Activated B cell treated with CpG ODN at 0.5 μM for 24 hours (primary cell): Measurements from ENCODE around the gene PDCD1. TPM values are rescaled to one million over a fixed set of nuclear protein-coding genes. Genes with fewer than 3 reads are reported as not detected.

Experiments used
- ATAC-seq: fragments of 200-7000 bp; cut with Tn5 transposase; one replicate; pipeline ENCODE4 v1.10.0; 2021; ENCODE audit warnings: low read depth, mild to moderate bottlenecking, moderate library complexity
- CTCF ChIA-PET: fragments of 350-600 bp; sonication (Branson Sonifier 250); formaldehyde crosslinking; loops from one replicate; lab custom pipeline; 2021; ENCODE audit warnings: antibody characterized with exemption; lab: Charles Lee
- POLR2A ChIA-PET: fragments of 350-600 bp; sonication (Branson Sonifier 250); formaldehyde crosslinking; loops from one replicate; lab custom pipeline; 2021; ENCODE audit warnings: antibody characterized with exemption; lab: Charles Lee
- DNase-seq: peaks from one replicate; pipeline ENCODE4 v3.0.0; 2022
- H3K27ac Mint-ChIP-seq: one replicate; pipeline ENCODE4 v1.8.0; 2020; ENCODE audit warnings: mixed read lengths
- H3K27me3 Mint-ChIP-seq: one replicate; pipeline ENCODE4 v1.8.0; 2021; ENCODE audit warnings: mixed read lengths
- H3K36me3 Mint-ChIP-seq: one replicate; pipeline ENCODE4 v1.8.0; 2021; ENCODE audit warnings: low read depth, mixed read lengths
- H3K4me1 Mint-ChIP-seq: one replicate; pipeline ENCODE4 v1.8.0; 2021; ENCODE audit warnings: mixed read lengths
- H3K4me3 Mint-ChIP-seq: one replicate; pipeline ENCODE4 v1.8.0; 2020; ENCODE audit warnings: mild to moderate bottlenecking, mixed read lengths
- H3K9me3 Mint-ChIP-seq: one replicate; pipeline ENCODE4 v1.8.0; 2020; ENCODE audit warnings: mixed read lengths
- intact Hi-C: fragments of 100-400 bp; cut with micrococcal nuclease; formaldehyde crosslinking; loops from one replicate; pipeline ENCODE4 v1.15.1; 2024
- total RNA-seq: library from RNA; stranded (reverse); gene quantifications from 2 replicates; pipeline ENCODE4 v1.2.3, GENCODE V29; 2022
- TF ChIP-seq, protein P1 (sequence below): fragments of 200-600 bp; IDR thresholded peaks from one replicate; pipeline ENCODE4 v1.8.0; 2022; ENCODE audit warnings: antibody characterized with exemption, mild to moderate bottlenecking

PDCD1 gene
- total RNA-seq, 1 donor from 2014 or later, result 3.5 TPM

DNA sequence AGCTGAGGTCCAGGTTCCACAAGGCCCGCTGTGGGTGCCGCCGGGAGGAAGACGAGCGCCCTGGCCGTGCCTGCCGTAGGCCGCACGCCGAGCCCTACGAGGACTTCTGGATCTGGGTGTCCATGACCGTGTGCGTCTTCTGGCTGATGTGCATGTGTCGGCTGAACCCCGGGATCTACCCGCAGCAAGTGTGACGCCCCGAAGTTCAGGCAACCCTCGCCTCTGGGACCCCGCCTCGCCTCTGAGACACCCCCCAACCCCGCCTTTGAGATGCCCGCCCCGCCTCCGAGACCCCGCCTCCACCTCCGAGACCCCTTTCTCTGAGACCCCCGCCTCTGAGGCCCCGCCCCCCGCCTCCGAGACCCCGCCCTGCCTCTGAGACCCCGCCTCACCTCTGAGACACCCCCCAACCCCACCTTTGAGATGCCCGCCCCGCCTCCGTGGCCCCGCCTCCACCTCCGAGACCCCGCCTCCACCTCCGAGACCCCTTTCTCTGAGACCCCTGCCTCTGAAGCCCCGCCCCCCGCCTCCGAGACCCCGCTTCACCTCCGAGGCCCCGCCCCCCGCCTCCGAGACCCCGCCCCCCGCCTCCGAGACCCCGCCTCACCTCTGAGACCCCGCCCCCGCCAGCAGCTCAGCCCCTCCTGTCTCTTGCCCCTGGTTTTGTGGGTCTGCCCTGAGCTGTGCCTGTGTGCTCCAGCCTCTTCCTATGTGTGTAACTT is 14.5 kb upstream of the PDCD1 start:
- ATAC-seq (no peak), DNase-seq (no peak)
- ChIA-PET POLR2A (no interaction called here), CTCF (no interaction called here)
- Mint-ChIP-seq H3K4me3 (no peak overlapping the region), H3K9me3 (no peaks in the 10 kb centered on the region), H3K36me3 (no peaks in the 10 kb centered on the region), H3K27me3 (peaks cover 3% of the 10 kb centered on the region), H3K27ac (no peak overlapping the region), H3K4me1 (peaks cover 13% of the 10 kb centered on the region)
- intact Hi-C loops, result loop anchor here (10.0 kb wide), 1 partner anchor 618 kb away; no protein-coding TSS in a partner anchor
- TF ChIP-seq, protein P1, sequence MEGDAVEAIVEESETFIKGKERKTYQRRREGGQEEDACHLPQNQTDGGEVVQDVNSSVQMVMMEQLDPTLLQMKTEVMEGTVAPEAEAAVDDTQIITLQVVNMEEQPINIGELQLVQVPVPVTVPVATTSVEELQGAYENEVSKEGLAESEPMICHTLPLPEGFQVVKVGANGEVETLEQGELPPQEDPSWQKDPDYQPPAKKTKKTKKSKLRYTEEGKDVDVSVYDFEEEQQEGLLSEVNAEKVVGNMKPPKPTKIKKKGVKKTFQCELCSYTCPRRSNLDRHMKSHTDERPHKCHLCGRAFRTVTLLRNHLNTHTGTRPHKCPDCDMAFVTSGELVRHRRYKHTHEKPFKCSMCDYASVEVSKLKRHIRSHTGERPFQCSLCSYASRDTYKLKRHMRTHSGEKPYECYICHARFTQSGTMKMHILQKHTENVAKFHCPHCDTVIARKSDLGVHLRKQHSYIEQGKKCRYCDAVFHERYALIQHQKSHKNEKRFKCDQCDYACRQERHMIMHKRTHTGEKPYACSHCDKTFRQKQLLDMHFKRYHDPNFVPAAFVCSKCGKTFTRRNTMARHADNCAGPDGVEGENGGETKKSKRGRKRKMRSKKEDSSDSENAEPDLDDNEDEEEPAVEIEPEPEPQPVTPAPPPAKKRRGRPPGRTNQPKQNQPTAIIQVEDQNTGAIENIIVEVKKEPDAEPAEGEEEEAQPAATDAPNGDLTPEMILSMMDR, result no peak

DNA sequence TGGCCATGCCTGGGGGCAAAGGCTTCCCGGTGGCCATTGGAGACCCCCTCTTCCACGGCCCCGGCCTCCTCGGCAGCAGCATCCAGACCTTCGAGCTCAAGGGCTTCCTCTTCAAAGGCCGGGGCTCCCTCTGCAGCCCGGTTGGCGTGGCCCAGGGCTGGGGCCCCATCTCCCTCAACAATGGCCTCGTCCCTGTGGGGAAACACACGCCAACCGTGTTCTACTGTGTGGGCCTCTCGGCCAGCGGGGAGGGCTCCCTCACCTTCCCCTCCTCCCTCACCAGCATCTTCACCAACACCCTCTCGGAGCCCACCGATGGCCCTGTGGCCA is 13.6 kb upstream of the PDCD1 start:
- Mint-ChIP-seq H3K4me3 (no peak overlapping the region), H3K27ac (no peak overlapping the region), H3K27me3 (peaks cover 3% of the 10 kb centered on the region), H3K36me3 (no peaks in the 10 kb centered on the region), H3K9me3 (no peaks in the 10 kb centered on the region), H3K4me1 (peaks cover 13% of the 10 kb centered on the region)
- TF ChIP-seq, protein P1, result no peak
- intact Hi-C loops, result loop anchor here (10.0 kb wide), 1 partner anchor 617 kb away; no protein-coding TSS in a partner anchor
- ATAC-seq, result no peak
- DNase-seq, result no peak
- ChIA-PET POLR2A (no interaction called here), CTCF (no interaction called here)

DNA sequence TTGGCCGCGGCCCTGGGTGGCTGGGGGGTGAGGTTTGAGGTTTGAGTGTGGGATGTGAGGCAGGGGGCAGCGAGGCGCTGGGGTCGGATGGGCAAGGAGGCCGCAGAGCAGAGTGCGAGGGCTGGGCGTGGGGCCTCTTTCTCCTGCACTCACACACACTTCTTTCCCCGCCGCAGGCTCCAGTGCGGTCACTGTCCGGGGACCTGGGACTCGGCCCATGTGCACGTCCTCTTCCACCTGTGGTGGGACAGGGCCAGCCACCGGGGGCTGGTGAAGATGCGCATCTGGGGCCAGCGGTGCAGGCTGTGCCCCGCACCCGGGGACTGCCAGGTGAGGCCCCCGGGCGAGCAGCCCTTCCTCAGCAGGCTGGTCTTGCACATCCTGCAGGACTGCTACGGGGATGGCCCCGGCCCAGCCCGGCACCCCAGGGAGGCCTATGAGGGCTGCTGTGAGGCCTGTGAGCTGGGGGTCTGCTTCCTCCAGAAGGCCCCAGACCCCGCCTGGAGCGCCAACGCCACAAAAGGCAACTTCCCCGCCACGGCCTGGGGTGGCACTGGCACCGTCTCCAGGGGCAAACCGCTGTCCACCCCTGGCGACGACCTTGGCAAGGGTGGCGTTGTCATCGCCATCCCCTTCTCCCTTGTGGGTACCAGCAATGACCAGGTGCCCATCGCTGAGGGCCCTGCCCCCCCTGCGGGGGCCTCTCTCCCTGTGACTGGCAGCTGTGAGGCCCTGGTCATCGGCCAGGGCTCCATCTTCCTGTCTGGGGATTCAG is 13.0 kb upstream of the PDCD1 start:
- TF ChIP-seq, protein P1, result no peak

DNA sequence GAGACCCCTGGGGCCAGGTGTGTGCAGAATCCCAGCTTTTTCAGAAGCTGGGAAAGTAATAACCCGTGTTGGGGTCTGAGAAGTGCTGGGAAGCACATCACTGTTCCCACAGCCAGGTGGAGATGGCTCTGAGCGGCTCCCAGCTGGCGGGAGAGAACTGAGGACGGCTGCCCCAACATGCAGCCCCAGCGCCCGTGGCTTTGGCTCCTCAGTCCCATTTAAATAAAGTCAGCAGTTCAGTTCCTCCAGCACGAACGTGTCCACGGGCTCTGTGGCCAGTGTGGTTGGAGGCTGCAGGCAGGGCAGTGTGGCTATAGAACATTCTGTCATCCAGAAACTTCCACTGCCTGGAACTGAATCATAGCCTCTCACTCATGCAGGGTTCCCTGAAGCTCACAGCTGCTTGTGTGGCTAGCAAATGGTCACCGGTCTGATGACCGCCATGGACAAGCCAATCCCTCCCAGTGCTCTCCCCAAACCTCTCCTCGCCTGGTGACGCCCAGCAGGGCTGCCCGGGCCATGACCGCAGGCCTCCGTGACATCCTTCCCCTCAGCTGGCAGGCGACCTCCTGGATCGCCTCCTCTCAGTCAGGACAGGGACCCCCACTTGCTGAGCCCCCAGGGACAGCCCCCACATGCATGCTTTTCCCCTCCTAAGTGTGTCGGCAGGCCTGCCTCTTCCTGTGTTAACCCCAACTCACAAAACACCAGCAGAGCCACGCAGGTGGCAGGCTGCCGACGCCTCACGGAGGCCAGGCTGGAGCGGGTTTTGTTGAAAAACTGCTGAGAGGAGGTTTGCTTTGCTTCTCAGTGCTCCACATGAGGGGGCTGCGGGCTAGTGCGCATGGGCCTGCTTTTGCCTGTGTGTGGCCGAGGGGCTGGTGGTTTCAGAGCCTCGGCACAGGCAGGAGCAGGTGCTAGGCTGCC is 12.2 kb upstream of the PDCD1 start:
- H3K4me1 Mint-ChIP-seq, result peaks cover 13% of the 10 kb centered on the region
- no peak overlapping the region for H3K4me3 Mint-ChIP-seq
- ChIA-PET POLR2A (no interaction called here), CTCF (no interaction called here)
- intact Hi-C loops, result loop anchor here (10.0 kb wide), 1 partner anchor 616 kb away; no protein-coding TSS in a partner anchor
- ATAC-seq (peak; percentile 35), DNase-seq (no peak)
- H3K9me3 Mint-ChIP-seq, result no peaks in the 10 kb centered on the region
- H3K27me3 Mint-ChIP-seq, result peaks cover 4% of the 10 kb centered on the region
- TF ChIP-seq, protein P1, result no peak
- H3K27ac Mint-ChIP-seq, result no peak overlapping the region
- H3K36me3 Mint-ChIP-seq, result no peaks in the 10 kb centered on the region

More for the DNA sequence above, 13.0 kb upstream of the PDCD1 start:
- Mint-ChIP-seq H3K4me1 (peaks cover 13% of the 10 kb centered on the region), H3K4me3 (no peak overlapping the region), H3K36me3 (no peaks in the 10 kb centered on the region), H3K27ac (no peak overlapping the region), H3K9me3 (no peaks in the 10 kb centered on the region), H3K27me3 (peaks cover 3% of the 10 kb centered on the region)
- DNase-seq, result no peak
- intact Hi-C loops, result loop anchor here (10.0 kb wide), 1 partner anchor 617 kb away; no protein-coding TSS in a partner anchor
- no peak for ATAC-seq
- POLR2A ChIA-PET, result no interaction called here
- CTCF ChIA-PET, result no interaction called here
